Caco-2 (cell line): ENCODE measurements around the gene MAP7D3. TPM values are rescaled to one million over a fixed set of nuclear protein-coding genes. Genes with fewer than 3 reads are reported as not detected.

Source experiments
- BruUV-seq: library from RNA; stranded (reverse); fragments of 400-500 nt; replicated peaks from 2 replicates; lab custom pipeline; 2021; lab: Mats Ljungman, UMichigan
- CTCF ChIA-PET: fragments of 300-600 bp; sonication (Branson Sonifier 250); formaldehyde crosslinking; loops from one replicate; lab custom pipeline; 2022; ENCODE audit warnings: antibody characterized with exemption; lab: Charles Lee
- POLR2A ChIA-PET: fragments of 300-600 bp; sonication (Branson Sonifier 250); formaldehyde crosslinking; loops from one replicate; lab custom pipeline; 2022; ENCODE audit warnings: antibody characterized with exemption; lab: Charles Lee
- DNase-seq, 2 experiments: peaks; one replicate each; pipeline versions ENCODE4 v3.0.0 to v3.0.0-alpha.2; 2020 to 2022
- H3K27me3 ChIP-seq: replicated peaks from 2 replicates; pipeline ENCODE4 v1.6.0; 2011; ENCODE audit warnings: low read length; ENCODE audit not compliant: control insufficient read depth, insufficient read depth
- H3K36me3 ChIP-seq: 2 replicates; pipeline ENCODE4 v1.5.1; 2011; ENCODE audit warnings: low read length; ENCODE audit not compliant: control insufficient read depth, insufficient read depth
- H3K4me1 ChIP-seq: fragments of 250-450 bp; sonication (Bioruptor Pico); 2 replicates; pipeline ENCODE4 v1.5.1; 2020; ENCODE audit warnings: mild to moderate bottlenecking
- H3K4me3 ChIP-seq: 2 replicates; pipeline ENCODE4 v1.5.1; 2011; ENCODE audit warnings: low read depth, mild to moderate bottlenecking, control low read depth, low read length
- H3K9me3 ChIP-seq: fragments of 250-450 bp; sonication (Bioruptor Pico); 2 replicates; pipeline ENCODE4 v1.5.1; 2020; ENCODE audit warnings: mild to moderate bottlenecking, moderate library complexity
- H3K27ac Mint-ChIP-seq: one replicate; pipeline ENCODE4 v1.8.0; 2022; ENCODE audit warnings: mixed read lengths; ENCODE audit not compliant: unreplicated experiment
- H3K27me3 Mint-ChIP-seq: one replicate; pipeline ENCODE4 v1.8.0; 2022; ENCODE audit warnings: mixed read lengths; ENCODE audit not compliant: insufficient read depth, unreplicated experiment
- H3K36me3 Mint-ChIP-seq: one replicate; pipeline ENCODE4 v1.8.0; 2022; ENCODE audit warnings: mild to moderate bottlenecking, mixed read lengths; ENCODE audit not compliant: insufficient read depth, unreplicated experiment
- H3K4me1 Mint-ChIP-seq: one replicate; pipeline ENCODE4 v1.8.0; 2022; ENCODE audit warnings: low read depth, mixed read lengths; ENCODE audit not compliant: unreplicated experiment
- H3K4me3 Mint-ChIP-seq: one replicate; pipeline ENCODE4 v1.8.0; 2022; ENCODE audit warnings: mild to moderate bottlenecking, moderate library complexity, mixed read lengths; ENCODE audit not compliant: unreplicated experiment
- H3K9me3 Mint-ChIP-seq: one replicate; pipeline ENCODE4 v1.8.0; 2022; ENCODE audit warnings: mixed read lengths; ENCODE audit not compliant: unreplicated experiment
- CTCF ChIP-seq, 2 experiments: fragments of 200-600 bp in 1 of 2; IDR thresholded peaks; 1 replicate in 1 of 2; 2 replicates in 1 of 2; pipeline versions ENCODE4 v1.5.1 to v1.8.0; 2011 to 2022; ENCODE audit warnings: antibody characterized with exemption in 1 of 2, control low read depth in 1 of 2, inconsistent platforms in 1 of 2, low read depth in 1 of 2, low read length in 1 of 2, mild to moderate bottlenecking in 1 of 2, moderate library complexity in 1 of 2; ENCODE audit not compliant: insufficient read depth in 1 of 2, severe bottlenecking in 1 of 2, unreplicated experiment in 1 of 2
- intact Hi-C: fragments of 100-400 bp; cut with micrococcal nuclease; formaldehyde crosslinking; loops from one replicate; pipeline ENCODE4 v1.10.0; 2022; ENCODE audit not compliant: unreplicated experiment
- total RNA-seq: library from RNA; stranded (reverse); gene quantifications from 2 replicates; pipeline ENCODE4 v1.2.3, GENCODE V29; 2022

Gene MAP7D3
- total RNA-seq, 1 experiment from 2014 or later: 6.0 TPM

- CTCF ChIA-PET: no interaction called here
- no peaks in the 10 kb centered on the region for H3K9me3 Mint-ChIP-seq
- no peaks in the 10 kb centered on the region for H3K4me1 Mint-ChIP-seq
- H3K4me3 Mint-ChIP-seq: no peak overlapping the region
- intact Hi-C loops: no loop called here
- no peaks in the 10 kb centered on the region for H3K36me3 ChIP-seq
- no peak for DNase-seq
- no peaks in the 10 kb centered on the region for H3K36me3 Mint-ChIP-seq
- peaks cover 3% of the 10 kb centered on the region for H3K27me3 Mint-ChIP-seq
- no peaks in the 10 kb centered on the region for H3K9me3 ChIP-seq
- H3K27ac Mint-ChIP-seq: no peak overlapping the region
- no TSS peak for BruUV-seq
- H3K4me1 ChIP-seq: no peaks in the 10 kb centered on the region
- no peak for TF ChIP-seq CTCF (IDR thresholded peaks at IDR 0.05; ENCODE audit: insufficient read depth in 1 of 2, low read depth in 1 of 2, low read length in 1 of 2, severe bottlenecking in 1 of 2, unreplicated experiment in 1 of 2)
- no peak overlapping the region for H3K4me3 ChIP-seq
- H3K27me3 ChIP-seq: no peaks in the 10 kb centered on the region
- POLR2A ChIA-PET: no interaction called here
Measured at GRCh38 chrX:136192839-136193414, 58.3 kb downstream of the MAP7D3 start.

GRCh38 chrX:136192135-136192534 is 59.1 kb downstream of the MAP7D3 start:
- Mint-ChIP-seq H3K4me1 (no peaks in the 10 kb centered on the region), H3K36me3 (no peaks in the 10 kb centered on the region), H3K27ac (no peak overlapping the region), H3K27me3 (peaks cover 3% of the 10 kb centered on the region), H3K4me3 (no peak overlapping the region), H3K9me3 (no peaks in the 10 kb centered on the region)
- no peak for TF ChIP-seq CTCF (IDR thresholded peaks at IDR 0.05; ENCODE audit: insufficient read depth in 1 of 2, low read depth in 1 of 2, low read length in 1 of 2, severe bottlenecking in 1 of 2, unreplicated experiment in 1 of 2)
- H3K4me1 ChIP-seq: no peaks in the 10 kb centered on the region
- POLR2A ChIA-PET: interaction anchor here (0.6 kb wide), 1 partner anchor 28 kb away, joined by 3 read pairs; no protein-coding TSS in a partner anchor
- no TSS peak for BruUV-seq
- H3K36me3 ChIP-seq: no peaks in the 10 kb centered on the region
- no peaks in the 10 kb centered on the region for H3K9me3 ChIP-seq
- no peak overlapping the region for H3K4me3 ChIP-seq
- intact Hi-C loops: no loop called here
- CTCF ChIA-PET: no interaction called here
- H3K27me3 ChIP-seq: no peaks in the 10 kb centered on the region
- no peak for DNase-seq

GRCh38 chrX:136191171-136191570 is 60.0 kb downstream of the MAP7D3 start:
- BruUV-seq: no TSS peak
- Histone ChIP-seq H3K4me3 (no peak overlapping the region), H3K9me3 (no peaks in the 10 kb centered on the region), H3K4me1 (no peaks in the 10 kb centered on the region), H3K36me3 (no peaks in the 10 kb centered on the region), H3K27me3 (no peaks in the 10 kb centered on the region)
- H3K4me3 Mint-ChIP-seq: no peak overlapping the region
- H3K4me1 Mint-ChIP-seq: no peaks in the 10 kb centered on the region
- H3K9me3 Mint-ChIP-seq: no peaks in the 10 kb centered on the region
- no peak for TF ChIP-seq CTCF (IDR thresholded peaks at IDR 0.05; ENCODE audit: insufficient read depth in 1 of 2, low read depth in 1 of 2, low read length in 1 of 2, severe bottlenecking in 1 of 2, unreplicated experiment in 1 of 2)
- ChIA-PET CTCF (interaction anchor here (0.6 kb wide), 1 partner anchor 30 kb away, joined by 6 read pairs; no protein-coding TSS in a partner anchor), POLR2A (no interaction called here)
- intact Hi-C loops: no loop called here
- H3K27me3 Mint-ChIP-seq: peaks cover 3% of the 10 kb centered on the region
- no peak for DNase-seq
- no peaks in the 10 kb centered on the region for H3K36me3 Mint-ChIP-seq
- no peak overlapping the region for H3K27ac Mint-ChIP-seq
